Left ventricle myocardium inferior (tissue), 1 donor: ENCODE data around the gene USP9X. TPM values are rescaled to one million over a fixed set of nuclear protein-coding genes. Genes with fewer than 3 reads are reported as not detected.
A peak's percentile ranks its signal among the peaks of the same experiment; 100 is the strongest.
"Not testable (repeated sequence)": the region's sequence is repeated elsewhere in the genome, so short reads cannot be mapped to it uniquely, and the experiment has no call there.

ENCODE experiments used
- DNase-seq: peaks from one replicate; pipeline ENCODE4 v3.0.0-alpha.2; 2020
- H3K27ac ChIP-seq: fragments of 200-600 bp; replicated peaks from 2 replicates; pipeline ENCODE4 v1.8.0; 2021
- H3K27me3 ChIP-seq: fragments of 200-600 bp; 2 replicates; pipeline ENCODE4 v1.8.0; 2021; ENCODE audit warnings: low read depth
- H3K36me3 ChIP-seq: fragments of 200-600 bp; 2 replicates; pipeline ENCODE4 v1.8.0; 2021
- H3K4me1 ChIP-seq: fragments of 200-600 bp; 2 replicates; pipeline ENCODE4 v1.8.0; 2021
- H3K4me3 ChIP-seq: fragments of 200-600 bp; 2 replicates; pipeline ENCODE4 v1.8.0; 2021; ENCODE audit warnings: mild to moderate bottlenecking, moderate library complexity
- H3K9me3 ChIP-seq: fragments of 200-600 bp; replicated peaks from 2 replicates; pipeline ENCODE4 v1.8.0; 2021
- intact Hi-C: fragments of 100-400 bp; cut with micrococcal nuclease; formaldehyde crosslinking; loops from one replicate; pipeline ENCODE4 v1.11.0; 2022
- total RNA-seq: library from RNA; stranded (reverse); fragmentation: NEBNext Ultra II Directional; extraction: Animal tissue kit (Norgen Biotek cat#: 25700); gene quantifications from one replicate; pipeline ENCODE4 v1.2.1, GENCODE V29; 2021
- TF ChIP-seq, protein P1 (sequence below): fragments of 200-600 bp; IDR thresholded peaks from 2 replicates; pipeline ENCODE4 v1.8.0; 2021; ENCODE audit warnings: antibody characterized with exemption, mild to moderate bottlenecking, borderline replicate concordance
- donor health status: DM: no; HTN: yes; CAD: no; lungs with severe emphysema.

The USP9X gene
- total RNA-seq, 1 donor from 2014 or later = 50.9 TPM

DNA sequence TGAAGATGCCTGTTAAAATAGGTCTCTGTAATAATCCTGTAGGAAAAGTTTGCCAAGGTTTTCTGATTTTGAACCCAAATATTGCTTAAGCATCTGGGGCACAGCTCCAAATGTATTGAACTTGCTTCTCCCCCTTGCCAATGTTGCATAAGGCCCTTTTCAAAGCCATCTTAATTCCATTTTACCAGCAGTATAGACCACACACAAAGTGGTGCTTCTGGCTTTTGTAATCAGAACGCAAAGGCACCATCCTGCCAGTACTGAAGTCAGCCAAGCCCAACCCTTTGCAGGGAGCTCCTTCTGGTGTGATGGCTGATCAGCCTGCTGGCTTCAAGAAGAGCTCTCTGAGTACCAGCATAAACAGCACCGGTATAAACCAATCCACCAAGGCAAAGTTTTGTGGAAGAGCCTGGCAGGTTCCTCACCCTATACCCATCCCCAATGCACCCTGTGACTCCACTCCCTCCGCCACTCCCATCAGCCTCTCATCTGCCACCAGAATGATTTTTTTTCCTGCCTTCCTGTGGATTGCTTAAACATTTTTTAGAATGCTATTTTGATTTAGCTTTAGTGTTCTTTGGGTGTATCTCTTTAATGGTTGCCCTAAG is 39.2 kb upstream of the USP9X start:
- H3K9me3 ChIP-seq = no peaks in the 10 kb centered on the region
- TF ChIP-seq, protein P1, sequence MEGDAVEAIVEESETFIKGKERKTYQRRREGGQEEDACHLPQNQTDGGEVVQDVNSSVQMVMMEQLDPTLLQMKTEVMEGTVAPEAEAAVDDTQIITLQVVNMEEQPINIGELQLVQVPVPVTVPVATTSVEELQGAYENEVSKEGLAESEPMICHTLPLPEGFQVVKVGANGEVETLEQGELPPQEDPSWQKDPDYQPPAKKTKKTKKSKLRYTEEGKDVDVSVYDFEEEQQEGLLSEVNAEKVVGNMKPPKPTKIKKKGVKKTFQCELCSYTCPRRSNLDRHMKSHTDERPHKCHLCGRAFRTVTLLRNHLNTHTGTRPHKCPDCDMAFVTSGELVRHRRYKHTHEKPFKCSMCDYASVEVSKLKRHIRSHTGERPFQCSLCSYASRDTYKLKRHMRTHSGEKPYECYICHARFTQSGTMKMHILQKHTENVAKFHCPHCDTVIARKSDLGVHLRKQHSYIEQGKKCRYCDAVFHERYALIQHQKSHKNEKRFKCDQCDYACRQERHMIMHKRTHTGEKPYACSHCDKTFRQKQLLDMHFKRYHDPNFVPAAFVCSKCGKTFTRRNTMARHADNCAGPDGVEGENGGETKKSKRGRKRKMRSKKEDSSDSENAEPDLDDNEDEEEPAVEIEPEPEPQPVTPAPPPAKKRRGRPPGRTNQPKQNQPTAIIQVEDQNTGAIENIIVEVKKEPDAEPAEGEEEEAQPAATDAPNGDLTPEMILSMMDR = no peak
- H3K27ac ChIP-seq = peak overlapping the region; percentile 30

DNA sequence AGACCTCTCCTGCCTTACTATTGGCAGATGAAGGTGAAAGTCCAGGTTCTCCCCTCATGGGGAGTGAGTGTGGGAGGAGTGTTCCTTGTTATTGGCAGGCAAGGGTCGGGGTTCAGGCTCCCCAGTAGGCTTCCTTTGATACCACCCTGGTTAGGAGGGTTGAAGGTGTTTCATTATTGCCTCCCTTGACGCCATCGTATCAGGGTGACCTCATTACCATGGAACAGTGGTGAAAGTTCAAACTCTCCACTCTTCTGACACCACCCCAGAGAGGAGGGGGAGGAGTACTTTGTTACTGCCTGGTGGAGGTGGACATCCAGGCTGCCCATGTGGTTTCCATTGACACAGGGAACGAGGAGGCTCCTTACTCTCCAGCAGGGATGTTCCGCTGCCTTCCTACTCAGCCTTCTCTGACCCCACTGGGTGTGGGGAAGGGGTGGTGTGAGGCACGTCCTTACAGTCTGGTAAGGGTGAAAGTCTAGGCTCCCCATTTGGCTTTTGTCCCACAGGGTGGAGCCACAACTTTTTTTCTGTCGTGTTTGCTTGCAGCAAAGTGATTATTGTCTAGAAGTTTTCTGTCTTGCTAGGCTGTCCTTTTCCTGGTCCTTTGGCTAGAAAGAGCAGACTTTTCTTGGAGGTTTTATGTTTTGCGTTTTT is 37.2 kb upstream of the USP9X start:
- Histone ChIP-seq H3K9me3 (no peaks in the 10 kb centered on the region), H3K4me3 (no peak overlapping the region), H3K4me1 (no peaks in the 10 kb centered on the region), H3K27ac (no peak overlapping the region), H3K36me3 (no peaks in the 10 kb centered on the region), H3K27me3 (no peaks in the 10 kb centered on the region)
- intact Hi-C loops = no loop called here
- DNase-seq = no peak
- TF ChIP-seq, protein P1 = no peak

More for the DNA sequence above, 39.2 kb upstream of the USP9X start:
- no peaks in the 10 kb centered on the region for H3K4me1 ChIP-seq
- no peaks in the 10 kb centered on the region for H3K36me3 ChIP-seq
- no peaks in the 10 kb centered on the region for H3K27me3 ChIP-seq
- no peak for DNase-seq
- no peak overlapping the region for H3K4me3 ChIP-seq
- intact Hi-C loops = no loop called here

DNA sequence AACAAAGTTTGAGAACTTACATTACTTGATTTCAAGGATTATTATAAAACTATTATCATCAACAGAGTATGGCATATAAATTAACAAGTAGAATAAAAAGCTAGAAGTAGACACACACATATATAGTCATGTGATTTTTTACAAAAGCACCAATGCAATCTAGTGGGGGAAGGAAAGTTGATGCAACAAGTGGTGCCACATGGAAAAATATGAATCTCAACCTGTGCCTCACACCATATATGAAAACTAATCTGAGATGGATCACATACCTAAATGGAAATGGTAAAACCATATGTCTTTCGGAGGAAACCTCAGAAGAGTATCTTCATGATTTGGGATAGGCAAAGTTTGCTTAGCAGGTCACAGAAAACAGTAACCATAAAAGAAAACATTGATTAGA is 34.9 kb upstream of the USP9X start:
- Histone ChIP-seq H3K4me3 (no peak overlapping the region), H3K9me3 (no peaks in the 10 kb centered on the region), H3K36me3 (no peaks in the 10 kb centered on the region), H3K27me3 (no peaks in the 10 kb centered on the region), H3K4me1 (no peaks in the 10 kb centered on the region), H3K27ac (no peak overlapping the region)
- intact Hi-C loops = no loop called here
- DNase-seq = no peak
- TF ChIP-seq, protein P1 = no peak

DNA sequence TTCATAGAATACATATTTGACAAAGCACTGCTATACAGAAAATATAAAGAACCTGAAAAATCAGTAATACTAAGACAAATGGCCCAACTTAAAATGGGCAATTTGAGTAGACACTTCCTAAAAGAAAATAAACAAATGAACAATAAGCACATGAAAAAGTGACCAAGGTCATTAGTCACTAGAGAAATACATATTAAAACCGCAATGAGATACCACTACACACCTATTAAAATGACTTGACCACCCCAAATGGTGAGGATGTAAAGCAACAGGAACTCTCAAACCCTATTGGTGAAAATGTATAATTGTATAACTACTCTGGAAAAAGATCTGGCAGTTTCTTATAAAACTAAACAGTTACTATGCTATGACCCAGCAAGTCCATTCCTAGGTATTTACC is 34.0 kb upstream of the USP9X start:
- no peak overlapping the region for H3K4me3 ChIP-seq
- H3K4me1 ChIP-seq = no peaks in the 10 kb centered on the region
- H3K36me3 ChIP-seq = no peaks in the 10 kb centered on the region
- no peaks in the 10 kb centered on the region for H3K27me3 ChIP-seq
- no peak for DNase-seq
- TF ChIP-seq, protein P1 = no peak
- intact Hi-C loops = no loop called here
- H3K9me3 ChIP-seq = no peaks in the 10 kb centered on the region
- no peak overlapping the region for H3K27ac ChIP-seq

DNA sequence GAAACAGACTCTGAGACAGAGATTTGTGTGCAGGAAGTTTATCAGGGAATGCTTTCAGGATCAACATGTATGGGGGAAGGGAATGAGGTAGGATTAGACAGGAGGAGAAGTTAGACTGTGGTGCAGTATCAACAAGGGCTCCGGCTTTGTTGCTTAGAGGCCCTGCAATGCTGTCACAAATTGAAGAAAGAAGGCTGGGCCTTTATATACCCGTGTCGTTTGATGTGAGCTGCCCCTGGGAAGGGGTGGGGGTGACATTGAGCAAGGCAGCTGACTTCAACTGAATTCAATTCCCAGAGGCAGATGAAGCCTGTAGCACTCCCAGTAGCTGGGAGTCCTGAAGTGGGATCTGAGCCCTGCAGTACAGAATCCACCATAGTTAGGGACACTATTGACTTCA is 29.5 kb upstream of the USP9X start:
- no peaks in the 10 kb centered on the region for H3K27me3 ChIP-seq
- H3K9me3 ChIP-seq = no peaks in the 10 kb centered on the region
- no peak overlapping the region for H3K4me3 ChIP-seq
- no peak overlapping the region for H3K27ac ChIP-seq
- TF ChIP-seq, protein P1 = no peak
- DNase-seq = no peak
- intact Hi-C loops = no loop called here
- H3K4me1 ChIP-seq = no peaks in the 10 kb centered on the region
- no peaks in the 10 kb centered on the region for H3K36me3 ChIP-seq

DNA sequence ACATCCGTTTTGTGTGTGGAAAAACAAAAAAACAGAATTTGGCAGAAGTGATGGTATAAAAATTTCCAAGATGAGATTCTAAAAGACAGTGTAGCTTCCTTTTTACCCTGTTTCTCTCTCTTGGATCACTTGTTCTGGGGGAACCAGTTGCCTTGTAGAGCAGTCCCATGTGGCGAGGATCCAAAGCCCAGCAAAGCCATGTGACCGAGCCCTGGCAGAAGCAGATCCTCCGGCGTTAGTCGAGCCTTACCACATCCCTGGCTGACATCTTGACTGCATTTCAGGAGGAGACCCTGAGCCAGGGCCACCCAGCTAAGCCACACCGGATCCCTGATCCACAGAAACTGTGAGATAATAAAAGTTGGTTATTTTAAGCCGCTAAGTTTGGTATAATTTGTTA is 22.0 kb upstream of the USP9X start:
- H3K27me3 ChIP-seq, H3K36me3 ChIP-seq, DNase-seq, H3K4me3 ChIP-seq, H3K9me3 ChIP-seq, intact Hi-C loops, H3K27ac ChIP-seq, H3K4me1 ChIP-seq: not testable (repeated sequence)
